Measurements from ENCODE around the gene FAM222A. TPM values are rescaled to one million over a fixed set of nuclear protein-coding genes. Genes with fewer than 3 reads are reported as not detected.

FAM222A gene
- total RNA-seq, 4 donors from 2014 or later = 4.8 to 7.2 (median 6.1) TPM

DNA sequence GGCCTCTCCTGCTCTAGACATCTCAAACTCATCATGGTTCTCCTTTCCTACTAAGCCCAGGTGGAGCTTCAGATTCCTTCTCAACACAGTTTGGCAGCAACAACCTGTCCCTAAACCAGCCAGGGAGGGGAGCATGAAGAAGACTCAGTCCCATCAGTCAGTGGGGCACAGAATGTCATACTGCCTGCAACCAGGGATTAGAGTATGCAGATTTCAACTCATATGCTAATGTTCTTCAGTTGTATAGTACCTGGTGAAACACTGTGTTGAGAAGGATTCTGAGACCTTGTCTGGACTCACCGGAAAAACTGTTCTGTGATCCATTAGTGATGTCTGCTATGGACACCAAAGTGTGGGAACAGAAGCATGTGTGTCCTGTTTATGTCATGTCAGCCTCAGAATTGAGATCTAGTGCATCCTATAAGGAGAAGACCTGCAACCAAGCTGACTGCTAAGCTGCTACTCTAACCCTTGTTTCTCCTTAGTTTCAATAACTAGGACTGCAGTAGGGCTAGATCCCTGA is 76.0 kb downstream of the FAM222A start:
- H3K4me3 ChIP-seq (ENCODE audit: low read depth, poor library complexity, severe bottlenecking) = no peak overlapping the region
- DNase-seq (ENCODE audit: low spot score in 2 of 2) = no peak
- WGBS, 2 donors = 93 to 95% methylated on average over 1 of the region's 1 CpG
- TF ChIP-seq POLR2A (IDR thresholded peaks at IDR 0.05) = no peak
- no peak for TF ChIP-seq CTCF (IDR thresholded peaks at IDR 0.05)
- intact Hi-C loops (cut with DNase I; ENCODE audit: low total_unique reads) = no loop called here

GRCh38 chr12:109792992-109793391 is 79.4 kb downstream of the FAM222A start:
- TF ChIP-seq POLR2A (IDR thresholded peaks at IDR 0.05) (no peak), CTCF (IDR thresholded peaks at IDR 0.05) (no peak)
- intact Hi-C loops (cut with DNase I; ENCODE audit: low total_unique reads) = no loop called here
- H3K4me3 ChIP-seq (ENCODE audit: low read depth, poor library complexity, severe bottlenecking) = no peak overlapping the region
- no peak for DNase-seq (ENCODE audit: low spot score in 2 of 2)

GRCh38 chr12:109793411-109793810 is 79.8 kb downstream of the FAM222A start:
- TF ChIP-seq POLR2A (IDR thresholded peaks at IDR 0.05) (no peak), CTCF (IDR thresholded peaks at IDR 0.05) (no peak)
- WGBS, 2 donors = 48 to 50% methylated on average over 4 of the region's 4 CpGs
- H3K4me3 ChIP-seq (ENCODE audit: low read depth, poor library complexity, severe bottlenecking) = no peak overlapping the region
- intact Hi-C loops (cut with DNase I; ENCODE audit: low total_unique reads) = no loop called here
- no peak for DNase-seq (ENCODE audit: low spot score in 2 of 2)

GRCh38 chr12:109793826-109794501 is 80.3 kb downstream of the FAM222A start:
- WGBS, 2 donors = 83 to 85% methylated on average over 26 of the region's 26 CpGs
- no peak overlapping the region for H3K4me3 ChIP-seq (ENCODE audit: low read depth, poor library complexity, severe bottlenecking)
- no peak for DNase-seq (ENCODE audit: low spot score in 2 of 2)
- intact Hi-C loops (cut with DNase I; ENCODE audit: low total_unique reads) = no loop called here
- TF ChIP-seq CTCF (IDR thresholded peaks at IDR 0.05) (no peak), POLR2A (IDR thresholded peaks at IDR 0.05) (no peak)

- TF ChIP-seq CTCF (IDR thresholded peaks at IDR 0.05) = no peak
- no peak for TF ChIP-seq POLR2A (IDR thresholded peaks at IDR 0.05)
- 85 to 93% methylated on average over 2 of the region's 2 CpGs for WGBS, 2 donors
- DNase-seq (ENCODE audit: low spot score in 2 of 2) = no peak
- H3K4me3 ChIP-seq (ENCODE audit: low read depth, poor library complexity, severe bottlenecking) = no peak overlapping the region
- intact Hi-C loops (cut with DNase I; ENCODE audit: low total_unique reads) = no loop called here
These were observed 81.4 kb downstream of the FAM222A start for GRCh38 chr12:109795023-109795422.

DNA sequence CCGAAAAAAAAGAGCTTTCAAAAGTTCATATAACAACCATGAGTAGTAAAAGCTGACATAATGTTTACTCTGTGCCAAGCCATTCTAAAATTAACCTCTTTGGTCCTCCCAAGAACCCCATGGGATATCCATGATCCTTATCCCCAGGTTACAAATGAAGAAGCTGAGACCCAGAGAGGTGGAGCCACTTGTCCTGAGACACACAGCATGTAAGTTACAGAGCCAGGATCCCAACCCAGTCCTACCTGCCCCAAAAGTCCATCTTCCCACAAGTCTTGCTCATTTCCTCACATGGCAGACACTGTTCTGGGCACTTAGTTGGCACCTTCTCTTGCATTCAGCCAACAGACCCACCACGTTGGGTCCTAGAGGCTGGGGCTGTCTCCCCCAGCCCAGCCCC is 82.4 kb downstream of the FAM222A start:
- intact Hi-C loops (cut with DNase I; ENCODE audit: low total_unique reads) = no loop called here
- no peak overlapping the region for H3K4me3 ChIP-seq (ENCODE audit: low read depth, poor library complexity, severe bottlenecking)
- TF ChIP-seq CTCF (IDR thresholded peaks at IDR 0.05) (no peak), POLR2A (IDR thresholded peaks at IDR 0.05) (no peak)
- WGBS, 2 donors = 79 to 84% methylated on average over 2 of the region's 2 CpGs
- DNase-seq (ENCODE audit: low spot score in 2 of 2) = no peak

All from lower leg skin (tissue), 4 donors.